Measurements from ENCODE around the gene MFGE8.

MFGE8 gene

DNA sequence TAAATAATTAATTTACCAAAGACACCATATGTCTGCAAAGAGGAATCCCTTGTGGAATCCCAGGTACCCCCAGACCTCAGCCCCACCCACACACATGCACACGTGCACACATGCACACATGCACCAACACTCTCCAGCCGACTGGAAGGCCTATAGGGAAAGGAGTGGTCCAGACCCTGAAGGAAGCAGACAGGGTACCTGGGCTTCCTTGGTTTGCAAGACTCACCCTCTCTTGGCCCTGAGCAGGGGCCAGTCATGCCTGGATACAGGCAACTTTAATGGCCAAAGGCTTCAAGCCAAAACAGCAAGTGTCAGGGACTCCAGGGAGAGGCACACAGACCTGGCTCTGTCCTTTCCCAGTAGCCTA, 8.9 kb downstream of the MFGE8 start:
- no peaks in the 10 kb centered on the region for H3K9me3 ChIP-seq (ENCODE audit: control insufficient read depth, low read length)
- H3K27ac ChIP-seq, result no peak overlapping the region
- H3K4me1 ChIP-seq, result no peaks in the 10 kb centered on the region
- no peaks in the 10 kb centered on the region for H3K27me3 ChIP-seq (ENCODE audit: control insufficient read depth, insufficient read depth, low read length)
- TF ChIP-seq, protein P1, sequence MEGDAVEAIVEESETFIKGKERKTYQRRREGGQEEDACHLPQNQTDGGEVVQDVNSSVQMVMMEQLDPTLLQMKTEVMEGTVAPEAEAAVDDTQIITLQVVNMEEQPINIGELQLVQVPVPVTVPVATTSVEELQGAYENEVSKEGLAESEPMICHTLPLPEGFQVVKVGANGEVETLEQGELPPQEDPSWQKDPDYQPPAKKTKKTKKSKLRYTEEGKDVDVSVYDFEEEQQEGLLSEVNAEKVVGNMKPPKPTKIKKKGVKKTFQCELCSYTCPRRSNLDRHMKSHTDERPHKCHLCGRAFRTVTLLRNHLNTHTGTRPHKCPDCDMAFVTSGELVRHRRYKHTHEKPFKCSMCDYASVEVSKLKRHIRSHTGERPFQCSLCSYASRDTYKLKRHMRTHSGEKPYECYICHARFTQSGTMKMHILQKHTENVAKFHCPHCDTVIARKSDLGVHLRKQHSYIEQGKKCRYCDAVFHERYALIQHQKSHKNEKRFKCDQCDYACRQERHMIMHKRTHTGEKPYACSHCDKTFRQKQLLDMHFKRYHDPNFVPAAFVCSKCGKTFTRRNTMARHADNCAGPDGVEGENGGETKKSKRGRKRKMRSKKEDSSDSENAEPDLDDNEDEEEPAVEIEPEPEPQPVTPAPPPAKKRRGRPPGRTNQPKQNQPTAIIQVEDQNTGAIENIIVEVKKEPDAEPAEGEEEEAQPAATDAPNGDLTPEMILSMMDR (IDR thresholded peaks at IDR 0.05), result no peak
- no peak overlapping the region for H3K9ac ChIP-seq
- H3K4me3 ChIP-seq (ENCODE audit: low read depth, low read length), result no peak overlapping the region
- no peak overlapping the region for H3K4me2 ChIP-seq (ENCODE audit: low read length)
- no peak overlapping the region for H2AFZ ChIP-seq
- no peaks in the 10 kb centered on the region for H3K36me3 ChIP-seq (ENCODE audit: control insufficient read depth, insufficient read depth, low read length)
- H3K79me2 ChIP-seq, result no peaks in the 10 kb centered on the region

DNA sequence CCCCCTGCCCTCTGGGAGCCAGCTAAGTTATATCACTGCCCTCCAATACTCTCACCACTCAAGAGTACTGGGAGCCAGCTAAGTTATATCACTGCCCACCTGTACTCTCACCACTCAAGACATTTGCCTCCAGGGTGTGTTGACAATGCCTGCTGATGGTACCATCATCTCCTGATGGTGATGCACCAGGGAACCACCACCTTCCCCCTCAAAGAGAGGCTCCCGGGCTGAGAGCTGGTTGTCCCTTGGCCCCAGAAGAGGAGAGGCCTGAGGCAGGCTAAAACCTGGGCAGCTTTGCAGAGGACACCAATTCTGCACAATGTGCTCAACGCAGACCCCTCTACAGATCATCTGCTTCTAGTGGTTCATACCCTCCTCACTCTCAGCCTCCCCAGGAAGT, 10.3 kb downstream of the MFGE8 start:
- Histone ChIP-seq H3K9ac (no peak overlapping the region), H2AFZ (no peak overlapping the region), H3K79me2 (no peaks in the 10 kb centered on the region), H3K36me3 (ENCODE audit: control insufficient read depth, insufficient read depth, low read length) (no peaks in the 10 kb centered on the region), H3K4me3 (ENCODE audit: low read depth, low read length) (no peak overlapping the region), H3K27me3 (ENCODE audit: control insufficient read depth, insufficient read depth, low read length) (no peaks in the 10 kb centered on the region), H3K9me3 (ENCODE audit: control insufficient read depth, low read length) (no peaks in the 10 kb centered on the region), H3K4me2 (ENCODE audit: low read length) (no peak overlapping the region), H3K27ac (no peak overlapping the region), H3K4me1 (no peaks in the 10 kb centered on the region)
- TF ChIP-seq, protein P1 (IDR thresholded peaks at IDR 0.05), result no peak

DNA sequence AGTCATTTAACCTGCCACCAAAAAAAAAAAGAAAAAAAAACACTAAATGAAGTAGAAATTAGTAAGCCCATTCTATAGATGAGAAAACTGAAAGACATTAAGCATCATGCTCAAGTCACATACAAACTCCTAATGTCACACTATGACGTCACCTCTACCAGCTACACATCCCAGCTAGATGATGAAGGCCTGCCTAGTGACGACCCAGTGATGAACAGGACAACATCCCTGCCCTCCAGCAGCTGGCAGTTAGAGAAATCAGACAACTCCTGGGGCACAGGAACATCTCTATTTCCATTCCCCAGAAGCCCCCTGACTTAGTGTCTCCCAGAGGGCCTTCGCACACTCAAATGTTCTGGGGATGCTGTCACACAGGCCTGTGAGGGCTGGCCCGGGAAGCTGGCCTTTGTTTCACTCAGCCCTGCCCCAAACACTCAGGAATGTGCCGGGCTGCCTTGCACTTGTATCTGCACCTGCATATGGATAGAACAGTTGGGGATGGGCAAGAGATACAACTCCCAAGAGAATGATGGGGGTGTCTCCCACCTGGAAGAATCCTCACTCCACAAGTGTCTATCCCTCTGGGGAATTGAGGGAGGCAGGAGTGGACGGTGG, 10.9 kb downstream of the MFGE8 start:
- Histone ChIP-seq H3K4me2 (ENCODE audit: low read length) (no peak overlapping the region), H3K9ac (no peak overlapping the region), H3K9me3 (ENCODE audit: control insufficient read depth, low read length) (no peaks in the 10 kb centered on the region), H3K27ac (no peak overlapping the region), H3K4me1 (no peaks in the 10 kb centered on the region), H3K79me2 (no peaks in the 10 kb centered on the region), H3K4me3 (ENCODE audit: low read depth, low read length) (no peak overlapping the region), H3K36me3 (ENCODE audit: control insufficient read depth, insufficient read depth, low read length) (no peaks in the 10 kb centered on the region), H2AFZ (no peak overlapping the region), H3K27me3 (ENCODE audit: control insufficient read depth, insufficient read depth, low read length) (no peaks in the 10 kb centered on the region)
- TF ChIP-seq, protein P1 (IDR thresholded peaks at IDR 0.05), result no peak

DNA sequence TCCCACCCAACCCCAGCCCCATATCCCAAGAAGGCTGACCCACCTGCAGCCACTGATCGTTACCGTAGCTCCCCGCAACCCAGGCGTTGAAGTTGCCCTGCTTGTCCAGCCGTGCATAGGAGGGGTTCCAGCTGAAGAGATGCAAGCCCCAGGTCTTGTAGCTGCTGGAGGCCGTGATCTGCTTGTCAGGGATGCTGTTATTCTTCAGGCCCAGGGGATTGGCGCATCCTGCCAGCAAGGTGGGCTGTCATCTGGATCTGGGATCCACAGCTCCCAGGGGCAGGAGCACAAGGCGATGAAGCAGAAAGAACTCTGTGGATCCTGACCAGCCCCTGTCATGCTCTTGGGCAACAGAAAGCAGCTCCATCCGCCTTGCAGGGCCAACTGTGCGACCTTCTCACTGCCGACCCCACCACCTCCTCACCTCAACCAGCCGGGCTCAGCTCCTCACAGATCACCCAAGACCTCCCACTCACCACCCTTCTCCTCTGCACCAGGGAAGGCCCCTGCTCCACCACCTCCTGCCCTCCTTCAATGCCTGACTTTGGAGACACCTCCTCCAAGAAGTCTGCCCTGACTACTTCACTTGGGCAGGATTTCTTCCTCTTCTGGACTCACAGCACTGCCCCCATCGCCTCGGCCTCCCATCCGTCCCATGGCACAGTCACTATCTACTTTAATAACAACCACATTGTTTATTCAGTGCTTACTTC, 11.5 kb downstream of the MFGE8 start:
- Histone ChIP-seq H3K79me2 (no peaks in the 10 kb centered on the region), H3K9ac (no peak overlapping the region), H3K4me3 (ENCODE audit: low read depth, low read length) (no peak overlapping the region), H2AFZ (no peak overlapping the region), H3K9me3 (ENCODE audit: control insufficient read depth, low read length) (no peaks in the 10 kb centered on the region), H3K27ac (no peak overlapping the region), H3K27me3 (ENCODE audit: control insufficient read depth, insufficient read depth, low read length) (no peaks in the 10 kb centered on the region), H3K4me1 (no peaks in the 10 kb centered on the region), H3K36me3 (ENCODE audit: control insufficient read depth, insufficient read depth, low read length) (no peaks in the 10 kb centered on the region), H3K4me2 (ENCODE audit: low read length) (no peak overlapping the region)
- TF ChIP-seq, protein P1 (IDR thresholded peaks at IDR 0.05), result no peak

DNA sequence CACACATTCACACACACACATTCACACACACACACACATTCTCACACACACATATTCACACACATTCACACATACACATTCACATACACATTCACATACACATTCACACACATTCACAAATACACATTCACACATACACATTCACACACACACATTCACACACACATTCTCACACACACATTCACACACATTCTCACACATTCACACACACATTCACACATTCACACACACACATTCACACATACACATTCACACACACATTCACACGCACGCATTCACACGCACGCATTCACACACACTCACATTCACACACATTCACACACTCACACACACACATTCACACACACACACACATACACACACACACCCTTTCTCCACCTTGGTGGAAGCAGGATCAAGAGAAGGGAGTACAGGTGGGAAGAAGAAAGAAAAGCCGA, 12.2 kb downstream of the MFGE8 start:
- no peak overlapping the region for H3K9ac ChIP-seq
- no peak overlapping the region for H3K4me3 ChIP-seq (ENCODE audit: low read depth, low read length)
- H3K9me3 ChIP-seq (ENCODE audit: control insufficient read depth, low read length), result no peaks in the 10 kb centered on the region
- no peaks in the 10 kb centered on the region for H3K27me3 ChIP-seq (ENCODE audit: control insufficient read depth, insufficient read depth, low read length)
- H3K27ac ChIP-seq, result no peak overlapping the region
- no peaks in the 10 kb centered on the region for H3K36me3 ChIP-seq (ENCODE audit: control insufficient read depth, insufficient read depth, low read length)
- H3K79me2 ChIP-seq, result no peaks in the 10 kb centered on the region
- H2AFZ ChIP-seq, result no peak overlapping the region
- H3K4me1 ChIP-seq, result no peaks in the 10 kb centered on the region
- H3K4me2 ChIP-seq (ENCODE audit: low read length), result no peak overlapping the region
- TF ChIP-seq, protein P1 (IDR thresholded peaks at IDR 0.05), result no peak
